NOMO-1 treated with dmso at 0.1 percent for 144 hours (cell line): Measurements from ENCODE around the gene ZNF665.
"Not testable (repeated sequence)": the region's sequence is repeated elsewhere in the genome, so short reads cannot be mapped to it uniquely, and the experiment has no call there.

Experiments used
- DNase-seq: peaks from one replicate; lab custom pipeline; 2025; ENCODE audit not compliant: unreplicated experiment; lab: John Stamatoyannopoulos, UW

ZNF665 gene

GRCh38 chr19:53192771-53193534 is at the start of gene ZNF665:
Gene ZNF665 (minus strand): TSS chr19:53193358. CDS start chr19:53182898, 10,460 bp downstream.
- peak; percentile 90 for DNase-seq

- no peak for DNase-seq
These were observed 44.1 kb upstream of the ZNF665 start for GRCh38 chr19:53237114-53237777.

GRCh38 chr19:53224606-53225005 is 31.4 kb upstream of the ZNF665 start:
- DNase-seq, result no peak

GRCh38 chr19:53222716-53223115 is 29.6 kb upstream of the ZNF665 start:
- not testable (repeated sequence) for DNase-seq

GRCh38 chr19:53212703-53213320 is 19.7 kb upstream of the ZNF665 start:
- no peak for DNase-seq

- not testable (repeated sequence) for DNase-seq
These were observed 18.4 kb upstream of the ZNF665 start for GRCh38 chr19:53211554-53211953.

GRCh38 chr19:53196777-53197396 is 3.7 kb upstream of the ZNF665 start:
- DNase-seq, result peak; percentile 77

GRCh38 chr19:53195265-53195903 is 2.2 kb upstream of the ZNF665 start:
- peak; percentile 23 for DNase-seq

- no peak for DNase-seq
These were observed 521 bp upstream of the ZNF665 start for GRCh38 chr19:53193535-53194222.

GRCh38 chr19:53190253-53190652 is 2.9 kb downstream of the ZNF665 start:
- no peak for DNase-seq

GRCh38 chr19:53189691-53190198 is 3.4 kb downstream of the ZNF665 start:
- not testable (repeated sequence) for DNase-seq

- not testable (repeated sequence) for DNase-seq
These were observed 7.8 kb downstream of the ZNF665 start for GRCh38 chr19:53185155-53185882.

- DNase-seq, result no peak
These were observed 9.9 kb downstream of the ZNF665 start for GRCh38 chr19:53183146-53183764.

GRCh38 chr19:53182202-53182601 is 11.0 kb downstream of the ZNF665 start:
- no peak for DNase-seq

- no peak for DNase-seq
These were observed 15.2 kb downstream of the ZNF665 start for GRCh38 chr19:53177986-53178385.

GRCh38 chr19:53172889-53173288 is 20.3 kb downstream of the ZNF665 start:
- no peak for DNase-seq

- DNase-seq, result no peak
These were observed 27.5 kb downstream of the ZNF665 start for GRCh38 chr19:53165691-53166091.

GRCh38 chr19:53161123-53161522 is 32.0 kb downstream of the ZNF665 start:
- DNase-seq, result no peak

- DNase-seq, result no peak
These were observed 32.8 kb downstream of the ZNF665 start for GRCh38 chr19:53160350-53160749.
